K562 (cell line): ENCODE measurements around the gene NEMF. TPM values are rescaled to one million over a fixed set of nuclear protein-coding genes. Genes with fewer than 3 reads are reported as not detected.

Experiments used
- ATAC-seq: fragments of 200-7000 bp; cut with Tn5 transposase; 3 replicates; pipeline ENCODE4 v1.9.1; 2020; ENCODE audit warnings: moderate library complexity
- BruUV-seq: library from RNA; stranded (reverse); fragments of 400-500 nt; replicated peaks from 2 replicates; lab custom pipeline; 2021; lab: Mats Ljungman, UMichigan
- CTCF ChIA-PET: fragments of 300-600 bp; formaldehyde crosslinking; extraction: SDS; loops from one replicate; lab custom pipeline; 2021; ENCODE audit warnings: low intra/inter-chr PET ratio; lab: Yijun Ruan, JAX
- POLR2A ChIA-PET: fragments of 300-600, 350-650 bp; sonication (Branson Sonifier 250); formaldehyde crosslinking; extraction: SDS; loops from one replicate; lab custom pipeline; 2021; ENCODE audit warnings: antibody characterized with exemption, inconsistent platforms; lab: Yijun Ruan, JAX
- DNase-seq, 4 experiments: peaks; one replicate each; pipeline versions ENCODE4 v3.0.0 to v3.0.0-alpha.2; 2011 to 2018; ENCODE audit warnings: low spot score in 3 of 4, mixed read lengths in 3 of 4; ENCODE audit errors: extremely low read depth in 1 of 4
- FAIRE-seq: peaks from 2 replicates; lab custom pipeline; 2011; peaks lifted over from hg19 to GRCh38; lab: Jason Lieb, UNC
- H2AFZ ChIP-seq: 2 replicates; pipeline ENCODE4 v1.6.0; 2011; ENCODE audit warnings: low read depth, low read length, control low read depth, inconsistent platforms
- H3K27ac ChIP-seq: fragments of 200-600 bp; 3 replicates; pipeline ENCODE4 v1.8.0; 2011; ENCODE audit warnings: low read depth, mild to moderate bottlenecking, control low read depth, inconsistent platforms, low read length, moderate library complexity, mixed read lengths; ENCODE audit errors: extremely low read depth
- H3K27me3 ChIP-seq, 2 experiments: fragments of 300-600 bp in 1 of 2; 2 replicates in 1 of 2; 3 replicates in 1 of 2; pipeline versions ENCODE4 v1.6.0 to v1.8.0; 2011; ENCODE audit warnings: inconsistent platforms in 2 of 2, low read length in 2 of 2, mild to moderate bottlenecking in 1 of 2, mixed read lengths in 1 of 2, moderate library complexity in 1 of 2; ENCODE audit not compliant: control insufficient read depth in 2 of 2, insufficient read depth in 2 of 2
- H3K36me3 ChIP-seq: fragments of 300-600 bp; 3 replicates; pipeline ENCODE4 v1.8.0; 2011; ENCODE audit warnings: mild to moderate bottlenecking, low read length, inconsistent platforms; ENCODE audit not compliant: control insufficient read depth, insufficient read depth
- H3K4me1 ChIP-seq, 2 experiments: fragments of 200-600 bp in 1 of 2; replicated peaks in 1 of 2; 2 replicates in 1 of 2; 3 replicates in 1 of 2; pipeline versions ENCODE4 v1.5.1 to v1.8.0; 2011; ENCODE audit warnings: inconsistent platforms in 2 of 2, low read length in 2 of 2, mild to moderate bottlenecking in 1 of 2, mixed read lengths in 1 of 2, moderate library complexity in 1 of 2; ENCODE audit not compliant: control insufficient read depth in 2 of 2, insufficient read depth in 2 of 2
- H3K4me2 ChIP-seq: 2 replicates; pipeline ENCODE4 v1.6.1; 2011; ENCODE audit warnings: low read length, control low read depth, inconsistent platforms, mixed read lengths; ENCODE audit not compliant: insufficient read depth
- H3K4me3 ChIP-seq: fragments of 200-600 bp; sonication (generic), shearing (Covaris generic); 2 replicates; pipeline ENCODE4 v1.5.1; 2016; ENCODE audit warnings: control low read depth, inconsistent platforms
- H3K79me2 ChIP-seq: fragments of 200-600 bp; 3 replicates; pipeline ENCODE4 v1.8.0; 2011; ENCODE audit warnings: low read length, inconsistent platforms; ENCODE audit not compliant: control insufficient read depth, insufficient read depth
- H3K9ac ChIP-seq, 2 experiments: 2 replicates each; pipeline versions ENCODE4 v1.6.0 to v1.6.1; 2011; ENCODE audit warnings: low read depth in 2 of 2, low read length in 2 of 2, control low read depth in 1 of 2, inconsistent platforms in 1 of 2, mild to moderate bottlenecking in 1 of 2, mixed read lengths in 1 of 2; ENCODE audit not compliant: insufficient read depth in 1 of 2
- H3K9me1 ChIP-seq: one replicate; pipeline ENCODE4 v1.6.0; 2011; ENCODE audit warnings: inconsistent platforms, mild to moderate bottlenecking, low read length, moderate library complexity; ENCODE audit not compliant: control insufficient read depth, insufficient read depth
- H3K9me3 ChIP-seq: replicated peaks from 2 replicates; pipeline ENCODE4 v1.5.1; 2011; ENCODE audit warnings: low read depth, low read length, inconsistent platforms; ENCODE audit not compliant: control insufficient read depth, insufficient read depth
- H4K20me1 ChIP-seq: replicated peaks from 2 replicates; pipeline ENCODE4 v1.6.1; 2011; ENCODE audit warnings: low read length, inconsistent platforms, mixed read lengths; ENCODE audit not compliant: control insufficient read depth, insufficient read depth
- CBX2 ChIP-seq: fragments of 200-600 bp; sonication (generic); IDR thresholded peaks from one replicate; pipeline ENCODE4 v1.6.1; 2012; ENCODE audit warnings: mild to moderate bottlenecking, low read length, inconsistent platforms; ENCODE audit not compliant: insufficient read depth, poor library complexity, severe bottlenecking
- E2F6 ChIP-seq, 2 experiments: IDR thresholded peaks; 2 replicates each; pipeline ENCODE4 v1.6.1; 2011; ENCODE audit warnings: borderline replicate concordance in 1 of 2, control low read depth in 1 of 2, low read depth in 1 of 2, low read length in 1 of 2, mild to moderate bottlenecking in 1 of 2, mixed read lengths in 1 of 2, moderate library complexity in 1 of 2; ENCODE audit not compliant: insufficient read depth in 1 of 2, insufficient read length in 1 of 2, poor library complexity in 1 of 2, severe bottlenecking in 1 of 2; ENCODE audit errors: extremely low read depth in 1 of 2
- HDAC6 ChIP-seq: IDR thresholded peaks from 2 replicates; pipeline ENCODE4 v1.6.1; 2012; ENCODE audit warnings: low read depth, mild to moderate bottlenecking, control low read depth, inconsistent platforms, low read length, moderate library complexity
- HNRNPLL ChIP-seq: fragments of 200-400 bp; formaldehyde crosslinking; IDR thresholded peaks from 2 replicates; pipeline ENCODE4 v1.6.1; 2017; ENCODE audit warnings: low read length, low read depth, mild to moderate bottlenecking; ENCODE audit not compliant: poor library complexity, severe bottlenecking
- MLLT1 ChIP-seq, 2 experiments: fragments of 450-650 bp; IDR thresholded peaks; 2 replicates each; pipeline ENCODE4 v1.6.1; 2016
- RCOR1 ChIP-seq, 2 experiments: IDR thresholded peaks; 2 replicates each; pipeline ENCODE4 v1.6.1; 2012; ENCODE audit warnings: low read depth in 2 of 2, low read length in 2 of 2, borderline replicate concordance in 1 of 2, improper control_type of control experiment in 1 of 2
- ZBTB7A ChIP-seq: IDR thresholded peaks from 2 replicates; pipeline ENCODE4 v1.6.1; 2011; ENCODE audit warnings: low read depth, mild to moderate bottlenecking, low read length, moderate library complexity, borderline replicate concordance; ENCODE audit not compliant: control insufficient read depth
- ZC3H11A ChIP-seq: IDR thresholded peaks from 2 replicates; pipeline ENCODE4 v1.6.1; 2012; ENCODE audit warnings: low read depth, low read length, improper control_type of control experiment
- ZNF445 ChIP-seq: fragments of 250-450 bp; sonication (Bioruptor Pico); IDR thresholded peaks from 2 replicates; pipeline ENCODE4 v1.4.0; 2020; ENCODE audit warnings: low read depth, mild to moderate bottlenecking, moderate library complexity
- WGBS: fragments of 100-300 bp; shearing (Covaris generic); methylation state at CpG from one replicate; pipeline ENCODE4 v1.1.6; 2016; ENCODE audit warnings: low coverage, mixed read lengths; ENCODE audit not compliant: insufficient coverage; ENCODE audit errors: missing lambda C conversion rate; 5-methylcytosine and 5-hydroxymethylcytosine counted together
- in situ Hi-C: fragments of 300-500 bp; cut with MboI; formaldehyde crosslinking; loops from 4 replicates; pipeline ENCODE4 v1.15.0; 2018; ENCODE audit warnings: inconsistent platforms, mixed read lengths
- intact Hi-C: fragments of 100-400 bp; cut with micrococcal nuclease; formaldehyde crosslinking; loops from 2 replicates; pipeline ENCODE4 v1.14.2; 2022
- polyA plus RNA-seq, 8 experiments: library from polyadenylated mRNA; depleted of rRNA in 4 of 8; stranded (reverse) in 5 of 8; unstranded in 3 of 8; fragments of >200 nt; fragmentation: Nextera tagmentation in 2 of 8; fragmentation: Illumina TruSeq in 1 of 8; extraction: Ambion mirVana in 2 of 8; extraction: Trizol in 1 of 8; gene quantifications; 2 replicates each; pipeline versions ENCODE4 v1.2.1 to v1.2.3, GENCODE V29; 2011 to 2014; ENCODE audit warnings: inconsistent platforms in 1 of 8, missing spikeins in 1 of 8
- total RNA-seq, 7 experiments: library from RNA; depleted of rRNA in 6 of 7; stranded (reverse); fragments of >200 nt in 6 of 7; fragmentation: Illumina TruSeq in 2 of 7; extraction: Trizol in 2 of 7; gene quantifications; 2 replicates each; pipeline versions ENCODE4 v1.2.1 to v1.2.3, GENCODE V29; 2011 to 2021; ENCODE audit warnings: low replicate concordance in 1 of 7
- TF ChIP-seq, protein P1 (sequence below): fragments of 250-450 bp; sonication (Bioruptor Pico); IDR thresholded peaks from 2 replicates; pipeline ENCODE4 v1.5.0; 2022; ENCODE audit warnings: mild to moderate bottlenecking
- TF ChIP-seq, protein P2 (sequence below): fragments of 450-650 bp; IDR thresholded peaks from 2 replicates; pipeline ENCODE4 v1.6.1; 2016; ENCODE audit warnings: mild to moderate bottlenecking

The NEMF gene
- total and polyA plus RNA-seq, 9 of the 15 experiments (the other 6 are each of a cell fraction or from before 2014, with no cell fraction given): 38.8 to 94.4 (median 61.0) TPM

- Histone ChIP-seq H3K27me3 (no peaks in the 10 kb centered on the region), H3K9me3 (no peaks in the 10 kb centered on the region), H3K9me1 (no peaks in the 10 kb centered on the region), H3K4me3 (peak overlapping the region; percentile 58), H3K4me1 (peaks cover 7 to 29% of the 10 kb centered on the region in 2 experiments; a peak in 4 of 5 replicates), H4K20me1 (no peaks in the 10 kb centered on the region), H3K4me2 (peak overlapping the region; percentile 98), H3K9ac (peak overlapping the region; percentile 88 to 97; a peak in 3 of 4 replicates), H3K79me2 (peaks cover 3% of the 10 kb centered on the region; the same call in 1 of the 3 replicates), H2AFZ (peak overlapping the region; percentile 98), H3K36me3 (no peaks in the 10 kb centered on the region), H3K27ac (peak overlapping the region; percentile 98)
- in situ Hi-C loops: loop anchor here (5.0 to 25.0 kb wide), 2 partner anchors 240 to 675 kb away; partner anchors contain the start of gene MAP4K5
- POLR2A ChIA-PET: interaction anchor here (0.7 to 4.2 kb wide), 18 partner anchors 10 to 1305 kb away, joined by 3 to 32 read pairs (median 4); partner anchors contain the start of genes KLHDC2 and NEMF
- WGBS: under 1% methylated on average over 23 of the region's 30 CpGs
- CTCF ChIA-PET: interaction anchor here (0.7 to 2.3 kb wide), 3 partner anchors 10 to 243 kb away, joined by 4 to 11 read pairs (median 4); partner anchors contain the start of gene NEMF
- FAIRE-seq (peak; percentile 75), ATAC-seq (peak; percentile 18), DNase-seq (peak; percentile 27 to 85 (median 41))
- BruUV-seq: no TSS peak
- intact Hi-C loops: loop anchor here (2.0 to 10.0 kb wide), 6 partner anchors 31 to 673 kb away; partner anchors contain the start of genes ARF6, MAP4K5 and SOS2
- TF ChIP-seq, protein P1, sequence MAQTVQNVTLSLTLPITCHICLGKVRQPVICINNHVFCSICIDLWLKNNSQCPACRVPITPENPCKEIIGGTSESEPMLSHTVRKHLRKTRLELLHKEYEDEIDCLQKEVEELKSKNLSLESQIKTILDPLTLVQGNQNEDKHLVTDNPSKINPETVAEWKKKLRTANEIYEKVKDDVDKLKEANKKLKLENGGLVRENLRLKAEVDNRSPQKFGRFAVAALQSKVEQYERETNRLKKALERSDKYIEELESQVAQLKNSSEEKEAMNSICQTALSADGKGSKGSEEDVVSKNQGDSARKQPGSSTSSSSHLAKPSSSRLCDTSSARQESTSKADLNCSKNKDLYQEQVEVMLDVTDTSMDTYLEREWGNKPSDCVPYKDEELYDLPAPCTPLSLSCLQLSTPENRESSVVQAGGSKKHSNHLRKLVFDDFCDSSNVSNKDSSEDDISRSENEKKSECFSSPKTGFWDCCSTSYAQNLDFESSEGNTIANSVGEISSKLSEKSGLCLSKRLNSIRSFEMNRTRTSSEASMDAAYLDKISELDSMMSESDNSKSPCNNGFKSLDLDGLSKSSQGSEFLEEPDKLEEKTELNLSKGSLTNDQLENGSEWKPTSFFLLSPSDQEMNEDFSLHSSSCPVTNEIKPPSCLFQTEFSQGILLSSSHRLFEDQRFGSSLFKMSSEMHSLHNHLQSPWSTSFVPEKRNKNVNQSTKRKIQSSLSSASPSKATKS (CRISPR knock-in tag): no peak
- TF ChIP-seq ZBTB7A (0 out of 2 replicates have a peak, but pooled peaks have one; percentile 42), ZNF445 (CRISPR knock-in tag) (no peak), RCOR1 (IDR thresholded peaks at IDR 0.05; ENCODE audit: borderline replicate concordance in 1 of 2, low read depth in 2 of 2, low read length in 2 of 2) (peak in 1 of 2 experiments; percentile 54; a peak in 1 of 4 replicates), MLLT1 (IDR thresholded peaks at IDR 0.05) (peak in 1 of 2 experiments; percentile 37; a peak in 1 of 4 replicates), HNRNPLL (peak; percentile 74), CBX2 (no peak), ZC3H11A (0 out of 2 replicates have a peak, but pooled peaks have one; percentile 46), HDAC6 (no peak), E2F6 (IDR thresholded peaks at IDR 0.05; ENCODE audit: borderline replicate concordance in 1 of 2, extremely low read depth in 1 of 2, insufficient read depth in 1 of 2, insufficient read length in 1 of 2, low read depth in 1 of 2, low read length in 1 of 2, poor library complexity in 1 of 2, severe bottlenecking in 1 of 2) (peak in 1 of 2 experiments; percentile 1)
- TF ChIP-seq, protein P2, sequence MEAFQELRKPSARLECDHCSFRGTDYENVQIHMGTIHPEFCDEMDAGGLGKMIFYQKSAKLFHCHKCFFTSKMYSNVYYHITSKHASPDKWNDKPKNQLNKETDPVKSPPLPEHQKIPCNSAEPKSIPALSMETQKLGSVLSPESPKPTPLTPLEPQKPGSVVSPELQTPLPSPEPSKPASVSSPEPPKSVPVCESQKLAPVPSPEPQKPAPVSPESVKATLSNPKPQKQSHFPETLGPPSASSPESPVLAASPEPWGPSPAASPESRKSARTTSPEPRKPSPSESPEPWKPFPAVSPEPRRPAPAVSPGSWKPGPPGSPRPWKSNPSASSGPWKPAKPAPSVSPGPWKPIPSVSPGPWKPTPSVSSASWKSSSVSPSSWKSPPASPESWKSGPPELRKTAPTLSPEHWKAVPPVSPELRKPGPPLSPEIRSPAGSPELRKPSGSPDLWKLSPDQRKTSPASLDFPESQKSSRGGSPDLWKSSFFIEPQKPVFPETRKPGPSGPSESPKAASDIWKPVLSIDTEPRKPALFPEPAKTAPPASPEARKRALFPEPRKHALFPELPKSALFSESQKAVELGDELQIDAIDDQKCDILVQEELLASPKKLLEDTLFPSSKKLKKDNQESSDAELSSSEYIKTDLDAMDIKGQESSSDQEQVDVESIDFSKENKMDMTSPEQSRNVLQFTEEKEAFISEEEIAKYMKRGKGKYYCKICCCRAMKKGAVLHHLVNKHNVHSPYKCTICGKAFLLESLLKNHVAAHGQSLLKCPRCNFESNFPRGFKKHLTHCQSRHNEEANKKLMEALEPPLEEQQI: peak; percentile 99
Measured at GRCh38 chr14:49862089-49862673, 9.6 kb upstream of the NEMF start.
